Motor neuron (in vitro differentiated cells): Measurements from ENCODE around the gene GNLY. TPM values are rescaled to one million over a fixed set of nuclear protein-coding genes. Genes with fewer than 3 reads are reported as not detected.

Experiments
- ATAC-seq, 8 experiments: fragments of 200-7000 bp; cut with Tn5 transposase; replicated peaks in 6 of 8; 2 replicates each; pipeline ENCODE4 v1.8.0; 2021; ENCODE audit warnings: mild to moderate bottlenecking in 8 of 8, moderate library complexity in 8 of 8
- H3K27ac ChIP-seq, 2 donors: fragments of 250-450 bp; sonication (Bioruptor Pico); 2 replicates each; pipeline ENCODE4 v1.9.0; 2021; ENCODE audit warnings: antibody characterized with exemption in 2 of 2, mild to moderate bottlenecking in 2 of 2, moderate library complexity in 1 of 2
- H3K4me1 ChIP-seq, 2 donors: fragments of 250-450 bp; sonication (Bioruptor Pico); replicated peaks in 1 of 2; 2 replicates each; pipeline ENCODE4 v1.6.1; 2021; ENCODE audit warnings: antibody characterized with exemption in 2 of 2, mild to moderate bottlenecking in 2 of 2, moderate library complexity in 1 of 2
- H3K4me3 ChIP-seq, 5 donors: fragments of 250-450 bp; sonication (Bioruptor Pico); 2 replicates each; pipeline ENCODE4 v1.9.0; 2021; ENCODE audit warnings: antibody characterized with exemption in 5 of 5, mild to moderate bottlenecking in 5 of 5, moderate library complexity in 4 of 5
- WGBS, 10 experiments: fragments of 450-650 bp; shearing (Covaris generic); methylation state at CpG; one replicate each; pipeline ENCODE4 v1.0.0; 2022; 5-methylcytosine and 5-hydroxymethylcytosine counted together
- in situ Hi-C, 9 experiments: fragments of 400-800 bp; cut with MboI; loops; one replicate each; pipeline ENCODE4 v1.15.0; 2021; ENCODE audit warnings: low sequenced_read_pairs in 9 of 9, low pct_unique_long_range_greater_than_20kb in 2 of 9; ENCODE audit not compliant: unreplicated experiment in 9 of 9
- total RNA-seq, 8 experiments: library from RNA; unstranded; fragments of 300-600 nt; gene quantifications; 2 replicates each; pipeline versions ENCODE4 v1.2.3 to v1.2.4, GENCODE V29; 2022

GNLY gene
- total RNA-seq = under 1 TPM in 6 of 8 experiments, not detected in 2; 0.11 to 0.46 (median 0.29) TPM

GRCh38 chr2:85694052-85695025, at the start of gene GNLY:
TSS of gene GNLY (plus strand) at chr2:85694358. CDS start at chr2:85694419, 61 bp downstream.
- H3K27ac ChIP-seq = no peak within 1 kb of the TSS
- WGBS, 10 experiments = 73 to 100% (median 79%) methylated on average over 1 to 3 of the region's 15 CpGs; no CpG with 5 or more reads in 6 of the 10 experiments
- in situ Hi-C loops = no loop called here
- no peak for ATAC-seq
- no peak within 1 kb of the TSS for H3K4me3 ChIP-seq
- H3K4me1 ChIP-seq = no peaks in the 10 kb centered on the region

DNA sequence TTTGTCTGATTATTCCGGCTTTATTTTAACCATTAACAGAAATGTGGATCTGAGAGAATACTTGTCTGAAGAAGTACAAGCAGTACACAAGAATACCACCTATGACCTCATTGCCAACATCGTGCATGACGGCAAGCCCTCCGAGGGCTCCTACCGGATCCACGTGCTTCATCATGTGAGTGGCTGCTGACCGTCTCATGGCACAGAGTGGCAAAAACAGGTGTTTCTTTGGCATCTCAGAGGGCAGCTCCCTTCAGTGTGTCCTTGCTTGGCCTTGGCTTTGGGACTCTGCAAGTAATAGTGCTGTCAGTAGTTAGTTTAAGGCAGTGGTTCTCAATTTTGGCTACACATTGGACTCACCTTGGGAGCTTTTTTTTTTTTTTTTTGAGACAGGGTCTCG, 49.2 kb upstream of the GNLY start:
- Histone ChIP-seq H3K4me1 (no peaks in the 10 kb centered on the region), H3K4me3 (no peak overlapping the region), H3K27ac (no peak overlapping the region)
- WGBS, 10 experiments = 85 to 100% (median 100%) methylated on average over 1 to 6 of the region's 8 CpGs; no CpG with 5 or more reads in 3 of the 10 experiments
- ATAC-seq = no peak
- in situ Hi-C loops = loop anchor here in 1 of 9 experiments (25.0 kb wide), 1 partner anchor 167 kb away; no protein-coding TSS in a partner anchor

- H3K4me3 ChIP-seq = no peak overlapping the region
- no peak for ATAC-seq
- no peaks in the 10 kb centered on the region for H3K4me1 ChIP-seq
- no peak overlapping the region for H3K27ac ChIP-seq
- in situ Hi-C loops = loop anchor here in 1 of 9 experiments (25.0 kb wide), 1 partner anchor 166 kb away; no protein-coding TSS in a partner anchor
- WGBS, 10 experiments = 50 to 100% (median 93%) methylated on average over 1 to 2 of the region's 2 CpGs; no CpG with 5 or more reads in 1 of the 10 experiments
Measured at GRCh38 chr2:85646166-85646565, 48.0 kb upstream of the GNLY start.

DNA sequence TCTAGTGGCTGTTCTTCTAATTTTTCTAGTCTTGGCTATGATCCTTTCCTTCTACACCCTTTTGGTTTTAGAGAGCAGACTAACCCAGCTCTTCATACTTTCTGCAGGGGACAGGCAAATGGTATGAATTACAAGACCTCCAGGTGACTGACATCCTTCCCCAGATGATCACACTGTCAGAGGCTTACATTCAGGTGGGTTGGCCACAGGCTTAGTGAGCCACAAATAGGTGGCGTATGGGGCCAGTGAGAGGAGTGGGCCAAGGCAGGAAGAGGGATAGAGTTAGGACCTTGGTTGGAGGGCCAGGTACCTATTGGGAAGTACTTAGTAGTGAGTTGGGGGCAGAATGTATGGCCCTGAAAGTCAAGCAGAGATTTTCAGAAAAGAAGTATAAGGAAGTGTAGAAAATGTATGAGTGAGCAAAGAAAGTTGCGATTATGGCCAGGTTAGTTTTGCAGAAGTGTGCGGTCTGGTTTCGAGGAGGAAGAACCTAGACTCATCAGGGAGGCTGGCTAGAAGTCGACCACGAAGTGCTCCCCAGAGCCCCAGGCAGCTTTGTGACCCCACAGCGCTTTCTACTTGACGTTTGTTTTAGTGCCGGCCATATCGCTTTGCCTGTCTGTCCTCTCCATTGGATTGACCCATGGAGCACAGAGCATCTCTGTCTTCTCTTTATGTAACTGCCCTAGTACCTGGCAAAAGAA, 46.2 kb upstream of the GNLY start:
- 85 to 100% (median 97%) methylated on average over 1 to 8 of the region's 10 CpGs; no CpG with 5 or more reads in 1 of the 10 experiments for WGBS, 10 experiments
- Histone ChIP-seq H3K4me1 (no peaks in the 10 kb centered on the region), H3K4me3 (no peak overlapping the region), H3K27ac (no peak overlapping the region)
- ATAC-seq = no peak
- in situ Hi-C loops = loop anchor here in 1 of 9 experiments (25.0 kb wide), 1 partner anchor 164 kb away; no protein-coding TSS in a partner anchor

DNA sequence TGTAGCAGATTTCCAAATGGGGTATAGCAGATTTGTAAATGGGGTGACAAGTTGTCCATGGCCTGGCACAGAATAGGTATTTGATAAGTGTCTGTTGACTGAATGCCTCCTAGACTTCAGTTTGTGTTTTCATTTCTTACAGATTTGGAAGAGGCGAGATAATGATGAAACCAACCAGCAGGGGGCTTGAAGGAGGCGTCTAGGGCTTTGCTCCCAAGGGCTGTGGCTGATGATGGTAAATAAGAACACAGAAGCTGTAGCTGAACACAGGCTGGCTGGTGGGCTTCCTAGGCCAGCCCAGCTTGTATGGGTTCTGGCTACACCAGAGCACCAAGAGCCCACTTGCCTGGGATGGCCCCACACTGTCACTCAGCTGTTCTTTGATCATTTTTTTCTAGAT, 45.5 kb upstream of the GNLY start:
- Histone ChIP-seq H3K4me3 (no peak overlapping the region), H3K27ac (no peak overlapping the region), H3K4me1 (no peaks in the 10 kb centered on the region)
- ATAC-seq = peak in 3 of 8 experiments; percentile 77 to 82 (median 79)
- in situ Hi-C loops = loop anchor here in 1 of 9 experiments (25.0 kb wide), 1 partner anchor 164 kb away; no protein-coding TSS in a partner anchor
- WGBS, 10 experiments = 38 to 93% (median 80%) methylated on average over 2 of the region's 2 CpGs; no CpG with 5 or more reads in 7 of the 10 experiments

DNA sequence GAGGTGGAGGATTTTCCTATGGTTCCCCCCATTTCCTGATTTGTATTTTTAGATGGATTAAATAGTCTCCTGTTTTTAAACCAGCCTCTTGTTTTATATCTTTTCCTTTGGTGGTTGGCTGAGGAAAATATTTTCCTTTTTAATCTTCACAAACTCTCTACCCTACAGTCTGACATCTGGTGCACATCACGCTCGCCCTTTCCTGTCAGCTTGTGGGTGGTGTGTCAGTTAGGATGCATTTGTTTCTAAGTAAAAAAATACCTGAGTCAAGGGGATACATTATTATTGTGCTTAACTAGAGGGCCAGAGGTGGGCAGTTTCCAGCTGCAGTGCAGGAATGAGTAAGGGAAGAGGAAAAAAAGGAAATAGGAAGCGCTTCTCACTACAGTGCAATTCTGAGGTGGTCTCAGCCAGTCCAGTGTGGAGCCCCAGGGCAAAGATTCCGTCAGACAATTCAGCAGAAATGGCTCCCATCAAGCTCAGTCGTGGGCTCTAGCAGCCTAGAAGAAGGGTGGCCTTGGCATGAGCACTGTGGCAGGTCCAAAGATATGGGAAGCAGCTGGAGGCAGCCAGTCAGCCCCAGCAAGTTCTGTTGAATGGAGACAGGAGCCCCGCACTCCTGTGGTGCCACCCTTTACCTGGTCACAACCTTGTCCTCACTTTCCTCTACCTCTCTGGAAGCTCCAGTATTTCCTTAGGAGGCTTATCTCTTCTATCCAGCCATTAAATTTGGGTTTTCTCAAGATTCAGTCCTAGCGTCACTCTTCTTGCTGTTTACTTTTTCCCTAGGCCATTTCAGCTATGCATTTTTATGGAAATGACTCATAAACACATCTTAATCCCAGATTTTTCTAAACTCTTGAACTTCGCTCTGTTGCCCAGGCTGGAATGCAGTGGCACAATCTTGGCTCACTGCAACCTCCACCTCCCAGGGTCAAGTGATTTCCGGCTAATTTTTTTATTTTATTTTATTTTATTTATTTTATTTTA, 44.7 kb upstream of the GNLY start:
- in situ Hi-C loops = loop anchor here in 1 of 9 experiments (25.0 kb wide), 1 partner anchor 163 kb away; no protein-coding TSS in a partner anchor
- Histone ChIP-seq H3K27ac (no peak overlapping the region), H3K4me3 (no peak overlapping the region), H3K4me1 (no peaks in the 10 kb centered on the region)
- ATAC-seq = peak in 3 of 8 experiments; percentile 55 to 83 (median 69)
- 30 to 100% (median 93%) methylated on average over 2 to 8 of the region's 9 CpGs for WGBS, 10 experiments

DNA sequence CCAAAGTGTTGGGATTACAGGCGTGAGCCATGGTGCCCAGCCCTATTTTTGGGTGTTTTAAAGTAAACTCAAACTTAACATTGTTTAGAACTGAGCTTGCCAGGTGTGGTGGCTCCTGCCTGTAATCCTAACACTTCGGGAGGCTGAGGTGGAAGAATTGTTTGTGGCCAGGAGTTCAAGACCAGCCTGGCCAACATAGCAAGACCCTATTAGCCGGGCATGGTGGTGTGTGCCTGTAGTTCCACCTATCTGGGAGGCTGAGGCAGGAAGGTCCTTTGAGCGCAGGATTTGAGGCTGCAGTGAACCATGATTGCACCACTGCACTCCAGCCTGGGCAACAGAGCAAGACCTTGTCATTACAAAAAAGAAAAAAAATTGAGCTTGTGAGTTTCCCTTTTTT, 43.7 kb upstream of the GNLY start:
- in situ Hi-C loops = no loop called here
- 74 to 100% (median 100%) methylated on average over 1 to 3 of the region's 4 CpGs; no CpG with 5 or more reads in 5 of the 10 experiments for WGBS, 10 experiments
- no peaks in the 10 kb centered on the region for H3K4me1 ChIP-seq
- no peak overlapping the region for H3K4me3 ChIP-seq
- no peak for ATAC-seq
- H3K27ac ChIP-seq = no peak overlapping the region

GRCh38 chr2:85651097-85651496, 43.1 kb upstream of the GNLY start:
- no peak overlapping the region for H3K27ac ChIP-seq
- ATAC-seq = no peak
- 77 to 100% (median 90%) methylated on average over 1 to 3 of the region's 3 CpGs; no CpG with 5 or more reads in 3 of the 10 experiments for WGBS, 10 experiments
- H3K4me1 ChIP-seq = no peaks in the 10 kb centered on the region
- H3K4me3 ChIP-seq = no peak overlapping the region
- in situ Hi-C loops = no loop called here

- Histone ChIP-seq H3K27ac (no peak overlapping the region), H3K4me3 (no peak overlapping the region), H3K4me1 (no peaks in the 10 kb centered on the region)
- in situ Hi-C loops = no loop called here
- 60 to 100% (median 86%) methylated on average over 1 to 2 of the region's 2 CpGs; no CpG with 5 or more reads in 2 of the 10 experiments for WGBS, 10 experiments
- no peak for ATAC-seq
Measured at GRCh38 chr2:85652056-85652455, 42.1 kb upstream of the GNLY start.

- no peak overlapping the region for H3K4me3 ChIP-seq
- H3K4me1 ChIP-seq = no peaks in the 10 kb centered on the region
- no peak overlapping the region for H3K27ac ChIP-seq
- WGBS, 10 experiments = 87 to 100% (median 100%) methylated on average over 1 to 3 of the region's 3 CpGs
- ATAC-seq = no peak
- in situ Hi-C loops = no loop called here
Measured at GRCh38 chr2:85653996-85654395, 40.2 kb upstream of the GNLY start.

DNA sequence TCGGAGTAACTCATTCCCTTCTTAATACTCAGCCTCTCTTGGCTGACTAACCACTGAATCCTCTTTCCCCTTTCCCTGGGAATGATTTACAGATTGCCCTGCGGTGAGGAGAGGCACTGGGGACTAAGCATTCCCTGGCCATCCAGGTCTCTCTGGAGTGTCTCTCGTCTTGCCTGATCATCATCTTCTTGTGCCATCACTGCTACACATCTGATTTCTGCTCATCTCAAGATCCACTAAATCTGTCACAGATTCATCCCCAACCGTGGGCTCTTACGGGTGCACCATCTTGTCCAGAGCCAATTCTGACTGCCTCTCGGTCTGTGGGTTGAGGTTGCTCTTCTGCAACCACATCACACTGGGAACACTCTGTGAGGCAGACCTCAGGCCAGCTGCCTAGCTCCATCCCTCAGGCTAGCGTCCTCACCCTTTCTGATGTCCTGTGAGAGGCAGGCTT, 38.2 kb upstream of the GNLY start:
- Histone ChIP-seq H3K4me3 (no peak overlapping the region), H3K27ac (no peak overlapping the region), H3K4me1 (no peaks in the 10 kb centered on the region)
- in situ Hi-C loops = no loop called here
- 0 to 100% (median 70%) methylated on average over 1 to 4 of the region's 7 CpGs; no CpG with 5 or more reads in 2 of the 10 experiments for WGBS, 10 experiments
- peak in 3 of 8 experiments; percentile 5 to 58 (median 45) for ATAC-seq

DNA sequence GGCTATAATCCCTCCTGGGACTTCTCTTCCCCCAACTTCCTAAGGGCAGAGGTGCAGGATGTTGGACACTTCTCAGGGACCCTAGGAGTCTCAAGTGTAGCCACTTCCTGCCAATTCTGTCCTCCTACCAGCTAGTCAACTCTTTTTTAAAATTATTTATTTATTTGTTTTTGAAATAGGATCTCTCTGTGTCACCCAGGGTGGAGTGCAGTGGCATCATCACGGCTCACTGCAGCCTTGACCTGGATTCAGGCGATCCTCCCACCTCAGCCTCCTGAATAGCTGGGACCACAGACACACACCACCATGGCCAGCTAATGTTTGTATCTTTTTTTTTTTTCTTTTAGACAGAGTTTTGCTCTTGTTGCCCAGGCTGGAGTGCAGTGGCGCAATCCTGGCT, 37.7 kb upstream of the GNLY start:
- H3K27ac ChIP-seq = no peak overlapping the region
- WGBS, 10 experiments = 58 to 100% (median 86%) methylated on average over 1 to 3 of the region's 3 CpGs; no CpG with 5 or more reads in 6 of the 10 experiments
- ATAC-seq = peak in 2 of 8 experiments; percentile 12 to 15
- in situ Hi-C loops = no loop called here
- no peak overlapping the region for H3K4me3 ChIP-seq
- H3K4me1 ChIP-seq = no peaks in the 10 kb centered on the region
